H1 (cell line): ENCODE measurements around the gene UIMC1. TPM values are rescaled to one million over a fixed set of nuclear protein-coding genes. Genes with fewer than 3 reads are reported as not detected.

Experiments
- BACH1 ChIP-seq: IDR thresholded peaks from 2 replicates; pipeline ENCODE4 v1.6.1; 2012; ENCODE audit warnings: low read length, improper control_type of control experiment
- BCL11A ChIP-seq, 2 experiments: IDR thresholded peaks; one replicate each; pipeline ENCODE4 v1.6.1; 2011; ENCODE audit warnings: low read depth in 2 of 2, low read length in 2 of 2, mild to moderate bottlenecking in 2 of 2
- BRCA1 ChIP-seq: IDR thresholded peaks from 2 replicates; pipeline ENCODE4 v1.6.1; 2012; ENCODE audit warnings: low read depth, low read length, improper control_type of control experiment
- CREB1 ChIP-seq: IDR thresholded peaks from 2 replicates; pipeline ENCODE4 v1.6.1; 2012; ENCODE audit warnings: inconsistent platforms
- CTBP2 ChIP-seq: IDR thresholded peaks from 2 replicates; pipeline ENCODE4 v1.7.0; 2011; ENCODE audit warnings: borderline replicate concordance, mild to moderate bottlenecking, moderate library complexity, mixed read lengths, low read length; ENCODE audit not compliant: insufficient read depth, insufficient read length
- EP300 ChIP-seq, 2 experiments: IDR thresholded peaks; 1 replicate in 1 of 2; 2 replicates in 1 of 2; pipeline ENCODE4 v1.6.1; 2011 to 2012; ENCODE audit warnings: low read depth in 2 of 2, low read length in 2 of 2, mild to moderate bottlenecking in 2 of 2, borderline replicate concordance in 1 of 2, inconsistent platforms in 1 of 2, moderate library complexity in 1 of 2
- GTF2F1 ChIP-seq: IDR thresholded peaks from 2 replicates; pipeline ENCODE4 v1.6.1; 2012; ENCODE audit warnings: low read depth, low read length, improper control_type of control experiment, borderline replicate concordance
- KDM4A ChIP-seq: IDR thresholded peaks from one replicate; pipeline ENCODE4 v1.7.1; 2012; ENCODE audit warnings: low read depth, mild to moderate bottlenecking, moderate library complexity, low read length, inconsistent platforms; ENCODE audit not compliant: severe bottlenecking
- NANOG ChIP-seq: IDR thresholded peaks from 2 replicates; pipeline ENCODE4 v1.6.1; 2011; ENCODE audit warnings: low read length, low read depth, mild to moderate bottlenecking, inconsistent platforms; ENCODE audit not compliant: insufficient read depth, poor library complexity, severe bottlenecking
- NRF1 ChIP-seq: IDR thresholded peaks from 2 replicates; pipeline ENCODE4 v1.6.1; 2011; ENCODE audit warnings: mild to moderate bottlenecking, low read depth, low read length, improper control_type of control experiment
- RAD21 ChIP-seq, 2 experiments: IDR thresholded peaks in 1 of 2; conservative IDR thresholded peaks in 1 of 2; 2 replicates each; pipeline ENCODE4 v1.6.1; 2011; ENCODE audit warnings: low read depth in 2 of 2, low read length in 2 of 2, improper control_type of control experiment in 1 of 2, inconsistent platforms in 1 of 2, mild to moderate bottlenecking in 1 of 2, moderate library complexity in 1 of 2
- SIRT6 ChIP-seq: IDR thresholded peaks from one replicate; pipeline ENCODE4 v1.7.1; 2012; ENCODE audit warnings: low read length, inconsistent platforms
- SP4 ChIP-seq: IDR thresholded peaks from 2 replicates; pipeline ENCODE4 v1.6.1; 2012; ENCODE audit warnings: low read length, inconsistent platforms
- SUZ12 ChIP-seq: fragments of 200-600 bp; sonication (generic); IDR thresholded peaks from 2 replicates; pipeline ENCODE4 v1.6.1; 2012; ENCODE audit warnings: mild to moderate bottlenecking, inconsistent platforms, low read length, moderate library complexity, mixed read lengths
- TAF1 ChIP-seq: IDR thresholded peaks from 2 replicates; pipeline ENCODE4 v1.6.1; 2011; ENCODE audit warnings: mild to moderate bottlenecking, low read depth, low read length
- TAF7 ChIP-seq: optimal IDR thresholded peaks from 2 replicates; pipeline ENCODE3; 2011; ENCODE audit warnings: low read depth, mild to moderate bottlenecking, inconsistent platforms, low read length, moderate library complexity, borderline replicate concordance
- ZNF274 ChIP-seq: IDR thresholded peaks from 2 replicates; pipeline ENCODE4 v1.7.0; 2012; ENCODE audit warnings: low read length, borderline replicate concordance; ENCODE audit errors: extremely low read depth
- polyA plus RNA-seq, 7 experiments: library from polyadenylated mRNA; depleted of rRNA in 3 of 7; stranded (reverse) in 5 of 7; unstranded in 2 of 7; fragments of >200 nt in 5 of 7; fragments of 200-250 nt in 2 of 7; gene quantifications; 1 replicate in 5 of 7; 2 replicates in 1 of 7; 4 replicates in 1 of 7; pipeline versions ENCODE4 v1.2.1 to v1.2.3, GENCODE V29; 2011 to 2013; ENCODE audit warnings: missing spikeins in 2 of 7, mixed read lengths in 2 of 7
- total RNA-seq: library from RNA; stranded (reverse); fragmentation: NEBNext Ultra II Directional; extraction: Animal tissue kit (Norgen Biotek cat#: 25700); gene quantifications from 2 replicates; pipeline ENCODE4 v1.2.1, GENCODE V29; 2021
- TF ChIP-seq, protein P1 (sequence below): IDR thresholded peaks from 2 replicates; pipeline ENCODE4 v1.6.1; 2012; ENCODE audit warnings: low read length, inconsistent platforms
- TF ChIP-seq, protein P2 (sequence below), 3 experiments: IDR thresholded peaks; 1 replicate in 2 of 3; 2 replicates in 1 of 3; pipeline versions ENCODE4 v1.5.1 to v1.6.1; 2011; ENCODE audit warnings: low read length in 3 of 3, mild to moderate bottlenecking in 3 of 3, inconsistent platforms in 2 of 3, low read depth in 1 of 3, moderate library complexity in 1 of 3; ENCODE audit not compliant: insufficient read depth in 1 of 3; ENCODE audit errors: control extremely low read depth in 1 of 3

The UIMC1 gene
- total and polyA plus RNA-seq, 2 of the 8 experiments (the other 6 are each of a cell fraction or from before 2014, with no cell fraction given): 12.8 to 43.7 TPM

DNA sequence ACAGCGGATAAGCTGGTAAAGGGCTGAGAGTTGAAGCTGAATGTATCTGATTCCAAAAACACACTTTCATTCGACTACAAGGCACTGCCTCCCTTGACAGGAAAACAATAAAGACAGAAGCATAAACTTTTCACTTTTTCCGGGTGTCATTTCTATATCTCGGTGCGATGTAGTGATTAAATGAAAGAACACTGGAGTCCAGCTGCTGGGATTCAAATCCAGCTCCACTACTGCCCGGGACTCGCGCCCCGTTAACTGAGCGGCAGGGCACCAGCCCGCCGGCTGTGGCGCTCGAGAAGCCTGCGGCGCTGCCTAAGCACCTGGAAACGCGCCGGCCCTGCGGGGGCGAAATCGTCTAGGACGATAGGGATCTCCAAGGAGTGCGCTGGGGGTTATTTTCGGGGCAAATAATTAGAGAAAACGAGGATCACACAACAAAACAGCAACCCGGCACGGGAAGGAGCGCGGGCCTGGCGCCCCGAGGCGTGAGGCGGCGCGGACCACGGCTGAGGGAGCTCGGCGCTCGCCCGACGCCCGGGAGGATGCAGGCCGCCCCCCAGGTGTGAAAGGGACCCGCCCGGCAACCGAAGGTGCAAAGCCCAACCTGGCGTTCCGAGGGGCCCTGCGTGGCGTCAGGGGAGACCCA is 837 bp downstream of the UIMC1 start (continued):
- TF ChIP-seq, protein P1, sequence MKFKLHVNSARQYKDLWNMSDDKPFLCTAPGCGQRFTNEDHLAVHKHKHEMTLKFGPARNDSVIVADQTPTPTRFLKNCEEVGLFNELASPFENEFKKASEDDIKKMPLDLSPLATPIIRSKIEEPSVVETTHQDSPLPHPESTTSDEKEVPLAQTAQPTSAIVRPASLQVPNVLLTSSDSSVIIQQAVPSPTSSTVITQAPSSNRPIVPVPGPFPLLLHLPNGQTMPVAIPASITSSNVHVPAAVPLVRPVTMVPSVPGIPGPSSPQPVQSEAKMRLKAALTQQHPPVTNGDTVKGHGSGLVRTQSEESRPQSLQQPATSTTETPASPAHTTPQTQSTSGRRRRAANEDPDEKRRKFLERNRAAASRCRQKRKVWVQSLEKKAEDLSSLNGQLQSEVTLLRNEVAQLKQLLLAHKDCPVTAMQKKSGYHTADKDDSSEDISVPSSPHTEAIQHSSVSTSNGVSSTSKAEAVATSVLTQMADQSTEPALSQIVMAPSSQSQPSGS: no peak
- TF ChIP-seq RAD21 (IDR thresholded peaks at IDR 0.05 in 1 of 2, conservative IDR thresholded peaks at IDR 0.05 in 1 of 2; ENCODE audit: low read depth in 2 of 2, low read length in 2 of 2) (peak in 1 of 2 experiments; percentile 30; a peak in 1 of 4 replicates), BRCA1 (no peak), CTBP2 (no peak), GTF2F1 (no peak), ZNF274 (no peak), TAF1 (no peak), BACH1 (no peak), EP300 (IDR thresholded peaks at IDR 0.05; ENCODE audit: borderline replicate concordance in 1 of 2, low read depth in 2 of 2, low read length in 2 of 2) (no peak), SUZ12 (no peak), SP4 (no peak), NRF1 (no peak), BCL11A (IDR thresholded peaks at IDR 0.05; ENCODE audit: low read depth in 2 of 2, low read length in 2 of 2) (no peak), NANOG (no peak), CREB1 (no peak), KDM4A (peak; percentile 72), SIRT6 (no peak), TAF7 (no peak)
- TF ChIP-seq, protein P2, sequence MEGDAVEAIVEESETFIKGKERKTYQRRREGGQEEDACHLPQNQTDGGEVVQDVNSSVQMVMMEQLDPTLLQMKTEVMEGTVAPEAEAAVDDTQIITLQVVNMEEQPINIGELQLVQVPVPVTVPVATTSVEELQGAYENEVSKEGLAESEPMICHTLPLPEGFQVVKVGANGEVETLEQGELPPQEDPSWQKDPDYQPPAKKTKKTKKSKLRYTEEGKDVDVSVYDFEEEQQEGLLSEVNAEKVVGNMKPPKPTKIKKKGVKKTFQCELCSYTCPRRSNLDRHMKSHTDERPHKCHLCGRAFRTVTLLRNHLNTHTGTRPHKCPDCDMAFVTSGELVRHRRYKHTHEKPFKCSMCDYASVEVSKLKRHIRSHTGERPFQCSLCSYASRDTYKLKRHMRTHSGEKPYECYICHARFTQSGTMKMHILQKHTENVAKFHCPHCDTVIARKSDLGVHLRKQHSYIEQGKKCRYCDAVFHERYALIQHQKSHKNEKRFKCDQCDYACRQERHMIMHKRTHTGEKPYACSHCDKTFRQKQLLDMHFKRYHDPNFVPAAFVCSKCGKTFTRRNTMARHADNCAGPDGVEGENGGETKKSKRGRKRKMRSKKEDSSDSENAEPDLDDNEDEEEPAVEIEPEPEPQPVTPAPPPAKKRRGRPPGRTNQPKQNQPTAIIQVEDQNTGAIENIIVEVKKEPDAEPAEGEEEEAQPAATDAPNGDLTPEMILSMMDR (IDR thresholded peaks at IDR 0.05; ENCODE audit: control extremely low read depth in 1 of 3, insufficient read depth in 1 of 3, low read depth in 1 of 3, low read length in 3 of 3): peak; percentile 28 to 44 (median 37); a peak in 3 of 4 replicates
